Liver (tissue), 9 donors: Measurements from ENCODE around the gene ZYG11B. TPM values are rescaled to one million over a fixed set of nuclear protein-coding genes. Genes with fewer than 3 reads are reported as not detected.
A peak's percentile ranks its signal among the peaks of the same experiment; 100 is the strongest.
"Not testable (repeated sequence)": the region's sequence is repeated elsewhere in the genome, so short reads cannot be mapped to it uniquely, and the experiment has no call there.

Experiments
- DNase-seq: peaks from one replicate; pipeline ENCODE4 v3.0.0-alpha.2; 2017; ENCODE audit warnings: low spot score
- H3K27ac ChIP-seq, 2 donors: one replicate each; pipeline ENCODE4 v1.7.0; 2013; ENCODE audit warnings: inconsistent platforms in 2 of 2, low read length in 2 of 2, control low read depth in 1 of 2, low read depth in 1 of 2, mild to moderate bottlenecking in 1 of 2
- H3K27me3 ChIP-seq, 4 donors: one replicate each; pipeline versions ENCODE4 v1.6.1 to v1.7.0; 2013; ENCODE audit warnings: low read length in 3 of 4, inconsistent platforms in 1 of 4, mild to moderate bottlenecking in 1 of 4, moderate library complexity in 1 of 4; ENCODE audit not compliant: control insufficient read depth in 4 of 4, insufficient read depth in 4 of 4
- H3K36me3 ChIP-seq, 4 donors: one replicate each; pipeline versions ENCODE4 v1.6.1 to v1.7.0; 2013; ENCODE audit warnings: low read length in 3 of 4, mild to moderate bottlenecking in 3 of 4, low read depth in 1 of 4, moderate library complexity in 1 of 4; ENCODE audit not compliant: control insufficient read depth in 4 of 4, insufficient read depth in 3 of 4
- H3K4me1 ChIP-seq, 4 donors: one replicate each; pipeline versions ENCODE4 v1.6.1 to v1.7.0; 2013; ENCODE audit warnings: low read length in 3 of 4, mild to moderate bottlenecking in 3 of 4, moderate library complexity in 1 of 4; ENCODE audit not compliant: control insufficient read depth in 4 of 4, insufficient read depth in 4 of 4
- H3K4me3 ChIP-seq, 3 donors: one replicate each; pipeline versions ENCODE4 v1.6.1 to v1.7.0; 2013; ENCODE audit warnings: low read length in 3 of 3, control low read depth in 1 of 3, low read depth in 1 of 3, mild to moderate bottlenecking in 1 of 3
- H3K9ac ChIP-seq, 2 donors: one replicate each; pipeline ENCODE4 v1.7.0; 2013; ENCODE audit warnings: low read length in 2 of 2, mild to moderate bottlenecking in 2 of 2, moderate library complexity in 2 of 2, control low read depth in 1 of 2, low read depth in 1 of 2
- H3K9me3 ChIP-seq, 4 donors: one replicate each; pipeline versions ENCODE4 v1.6.1 to v1.7.0; 2013; ENCODE audit warnings: low read length in 3 of 4; ENCODE audit not compliant: control insufficient read depth in 4 of 4
- EGR1 ChIP-seq, 2 donors: IDR thresholded peaks; 2 replicates each; pipeline ENCODE4 v1.6.1; 2016 to 2018; ENCODE audit warnings: antibody characterized with exemption in 2 of 2, low read depth in 2 of 2
- FOXA2 ChIP-seq: IDR thresholded peaks from 2 replicates; pipeline ENCODE4 v1.6.1; 2016; ENCODE audit warnings: antibody characterized with exemption
- GABPA ChIP-seq, 2 donors: IDR thresholded peaks in 1 of 2; conservative IDR thresholded peaks in 1 of 2; 2 replicates each; pipeline ENCODE4 v1.6.1; 2016; ENCODE audit warnings: antibody characterized with exemption in 2 of 2, mild to moderate bottlenecking in 1 of 2, moderate library complexity in 1 of 2
- HNF4A ChIP-seq, 2 donors: conservative IDR thresholded peaks; 2 replicates each; pipeline ENCODE4 v1.6.1; 2016; ENCODE audit warnings: antibody characterized with exemption in 2 of 2, mild to moderate bottlenecking in 2 of 2
- HNF4G ChIP-seq: IDR thresholded peaks from 2 replicates; pipeline ENCODE4 v1.6.1; 2016; ENCODE audit warnings: antibody characterized with exemption
- JUND ChIP-seq, 2 donors: IDR thresholded peaks; 2 replicates each; pipeline ENCODE4 v1.6.1; 2016; ENCODE audit warnings: antibody characterized with exemption in 2 of 2
- NR2F2 ChIP-seq: IDR thresholded peaks from 2 replicates; pipeline ENCODE4 v1.6.1; 2016; ENCODE audit warnings: antibody characterized with exemption
- RAD21 ChIP-seq, 2 donors: IDR thresholded peaks; 2 replicates each; pipeline ENCODE4 v1.6.1; 2016; ENCODE audit warnings: antibody characterized with exemption in 2 of 2, mild to moderate bottlenecking in 2 of 2
- RXRA ChIP-seq, 2 donors: IDR thresholded peaks; 2 replicates each; pipeline ENCODE4 v1.6.1; 2017 to 2018; ENCODE audit warnings: antibody characterized with exemption in 2 of 2, mild to moderate bottlenecking in 1 of 2
- SP1 ChIP-seq: IDR thresholded peaks from 2 replicates; pipeline ENCODE4 v1.6.1; 2018; ENCODE audit warnings: antibody characterized with exemption, mild to moderate bottlenecking
- TAF1 ChIP-seq: conservative IDR thresholded peaks from 2 replicates; pipeline ENCODE4 v1.6.1; 2016; ENCODE audit warnings: antibody characterized with exemption, mild to moderate bottlenecking
- YY1 ChIP-seq: IDR thresholded peaks from 2 replicates; pipeline ENCODE4 v1.6.1; 2016; ENCODE audit warnings: antibody characterized with exemption, mild to moderate bottlenecking
- ZBTB33 ChIP-seq: IDR thresholded peaks from 2 replicates; pipeline ENCODE4 v1.6.1; 2016; ENCODE audit warnings: antibody characterized with exemption
- WGBS: extraction: QIAGEN DNeasy Blood & Tissue Kit; methylation state at CpG from one replicate; pipeline ENCODE4 v1.1.7; 2013; 5-methylcytosine and 5-hydroxymethylcytosine counted together
- polyA plus RNA-seq, 2 donors: library from polyadenylated mRNA; stranded (reverse) in 1 of 2; unstranded in 1 of 2; fragments of 200-250 nt in 1 of 2; fragments of >200 nt in 1 of 2; fragmentation: Nextera tagmentation in 1 of 2; extraction: Ambion mirVana in 1 of 2; gene quantifications; one replicate each; pipeline versions ENCODE4 v1.2.1 to v1.2.3, GENCODE V29; 2013 to 2015
- total RNA-seq, 2 donors: library from RNA; depleted of rRNA; stranded (reverse); fragments of >200 nt; gene quantifications; one replicate each; pipeline ENCODE4 v1.2.3, GENCODE V29; 2014
- donor health status: healthy.
- donor health status: healthy.
- donor health status: healthy.
- donor health status: healthy.
- donor health status: healthy.

Gene ZYG11B
- total and polyA plus RNA-seq, 4 donors, result 6.1 to 111 (median 15.5) TPM

- TF ChIP-seq HNF4A (conservative IDR thresholded peaks at IDR 0.05), result no peak
Measured at GRCh38 chr1:52733368-52733767, 7.1 kb downstream of the ZYG11B start (continued).

- not testable (repeated sequence) for DNase-seq, H3K9ac ChIP-seq, H3K4me3 ChIP-seq, H3K27ac ChIP-seq, H3K36me3 ChIP-seq, H3K9me3 ChIP-seq, H3K27me3 ChIP-seq
- H3K4me1 ChIP-seq, result peaks cover 13 to 31% (median 22%) of the 10 kb centered on the region in 4 donors
- WGBS, result 96% methylated on average over 9 of the region's 9 CpGs
Measured at GRCh38 chr1:52735371-52735770, 9.1 kb downstream of the ZYG11B start.

- 59% methylated on average over 5 of the region's 5 CpGs for WGBS
- peak overlapping the region in 1 of 2 donors; percentile 48 for H3K27ac ChIP-seq
Measured at GRCh38 chr1:52738148-52738547, 11.9 kb downstream of the ZYG11B start.

GRCh38 chr1:52738893-52739292 is 12.6 kb downstream of the ZYG11B start:
- Histone ChIP-seq H3K4me1 (peaks cover 14 to 33% (median 28%) of the 10 kb centered on the region in 4 donors), H3K4me3 (no peak overlapping the region), H3K27me3 (no peaks in the 10 kb centered on the region), H3K36me3 (no peaks in the 10 kb centered on the region), H3K9ac (no peak overlapping the region), H3K9me3 (no peaks in the 10 kb centered on the region), H3K27ac (peak overlapping the region in 1 of 2 donors; percentile 54)
- TF ChIP-seq RXRA (IDR thresholded peaks at IDR 0.05) (peak; percentile 13 to 35), HNF4A (conservative IDR thresholded peaks at IDR 0.05) (no peak), SP1 (no peak), YY1 (peak; percentile 9), GABPA (IDR thresholded peaks at IDR 0.05 in 1 of 2, conservative IDR thresholded peaks at IDR 0.05 in 1 of 2) (no peak), NR2F2 (no peak), TAF1 (no peak)
- 38% methylated on average over 10 of the region's 10 CpGs for WGBS
- DNase-seq, result no peak

More at GRCh38 chr1:52738148-52738547, 11.9 kb downstream of the ZYG11B start:
- no peak overlapping the region for H3K9ac ChIP-seq
- H3K4me1 ChIP-seq, result peaks cover 13 to 33% (median 28%) of the 10 kb centered on the region in 4 donors
- H3K4me3 ChIP-seq, result no peak overlapping the region
- no peak for DNase-seq
- no peaks in the 10 kb centered on the region for H3K36me3 ChIP-seq
- no peak for TF ChIP-seq HNF4G
- no peak for TF ChIP-seq SP1
- TF ChIP-seq NR2F2, result no peak
- no peak for TF ChIP-seq FOXA2
- TF ChIP-seq RAD21 (IDR thresholded peaks at IDR 0.05), result no peak
- TF ChIP-seq JUND (IDR thresholded peaks at IDR 0.05), result no peak
- TF ChIP-seq ZBTB33, result no peak
- no peak for TF ChIP-seq TAF1
- TF ChIP-seq RXRA (IDR thresholded peaks at IDR 0.05), result no peak
- no peak for TF ChIP-seq GABPA (IDR thresholded peaks at IDR 0.05 in 1 of 2, conservative IDR thresholded peaks at IDR 0.05 in 1 of 2)
- no peak for TF ChIP-seq EGR1 (IDR thresholded peaks at IDR 0.05; ENCODE audit: low read depth in 2 of 2)
- no peak for TF ChIP-seq HNF4A (conservative IDR thresholded peaks at IDR 0.05)
- H3K27me3 ChIP-seq, result no peaks in the 10 kb centered on the region
- no peaks in the 10 kb centered on the region for H3K9me3 ChIP-seq
